Activated CD8-positive, alpha-beta memory T cell treated with anti-CD3 and anti-CD28 coated beads for 36 hours (primary cell): Measurements from ENCODE around the gene FKBP1A. TPM values are rescaled to one million over a fixed set of nuclear protein-coding genes. Genes with fewer than 3 reads are reported as not detected.

Source experiments
- CTCF ChIA-PET: fragments of 350-600 bp; sonication (Branson Sonifier 250); formaldehyde crosslinking; loops from one replicate; lab custom pipeline; 2021; ENCODE audit warnings: antibody characterized with exemption; lab: Charles Lee
- POLR2A ChIA-PET: fragments of 350-600 bp; sonication (Branson Sonifier 250); formaldehyde crosslinking; loops from one replicate; lab custom pipeline; 2021; ENCODE audit warnings: antibody characterized with exemption; lab: Charles Lee
- total RNA-seq, 2 experiments: library from RNA; stranded (reverse); gene quantifications; one replicate each; pipeline ENCODE4 v1.2.3, GENCODE V29; 2021

The FKBP1A gene
- total RNA-seq, 2 experiments from 2014 or later: 300 to 304 TPM

- ChIA-PET CTCF (no interaction called here), POLR2A (no interaction called here)
Observed at GRCh38 chr20:1319051-1319450, 73.8 kb downstream of the FKBP1A start.

Other genes starting within 250 kb of the FKBP1A start
- gene TMEM74B, start 208.1 kb downstream of the FKBP1A start, total RNA-seq: under 1 TPM; 0.23 to 0.40 TPM
- not detected for gene C20orf202, start 189.6 kb downstream of the FKBP1A start, total RNA-seq
- gene RAD21L1, start 167.0 kb downstream of the FKBP1A start, total RNA-seq: not detected
- gene SNPH, start 126.8 kb downstream of the FKBP1A start, total RNA-seq: 1 to 10 TPM; 1.9 to 2.1 TPM
- 1 to 10 TPM; 3.3 to 3.4 TPM for gene SDCBP2, start 63.9 kb downstream of the FKBP1A start, total RNA-seq
- gene NSFL1C, start 73.8 kb upstream of the FKBP1A start, total RNA-seq: 10 to 100 TPM; 89.5 to 91.3 TPM
- not detected for gene SIRPB2, start 98.4 kb upstream of the FKBP1A start, total RNA-seq
- gene SIRPD, start 164.7 kb upstream of the FKBP1A start, total RNA-seq: not detected
- gene SIRPB1, start 227.0 kb upstream of the FKBP1A start, total RNA-seq: 1 to 10 TPM; 1.2 to 1.4 TPM